DND-41 (cell line): ENCODE measurements around the gene JAZF1.

ENCODE experiments used
- CTCF ChIP-seq: IDR thresholded peaks from 2 replicates; pipeline ENCODE4 v1.5.1; 2012; ENCODE audit warnings: borderline replicate concordance, low read length, moderate library complexity, mild to moderate bottlenecking; ENCODE audit not compliant: poor library complexity, severe bottlenecking; ENCODE audit errors: extremely low read depth
- EZH2 ChIP-seq: IDR thresholded peaks from 3 replicates; pipeline ENCODE4 v1.6.1; 2012; ENCODE audit warnings: borderline replicate concordance, low read depth, mild to moderate bottlenecking, moderate library complexity, low read length, inconsistent platforms; ENCODE audit not compliant: severe bottlenecking

- TF ChIP-seq CTCF (no peak), EZH2 (no peak)
These were observed 111.8 kb downstream of the JAZF1 start for GRCh38 chr7:28068811-28069216.
